Trophoblast cell (in vitro differentiated cells and primary cell): ENCODE measurements around the gene MTSS2.

Experiments used
- DNase-seq, 2 donors: peaks; one replicate each; pipeline ENCODE4 v3.0.0-alpha.2; 2016
- H2AFZ ChIP-seq: 2 replicates; pipeline ENCODE4 v1.6.1; 2013; ENCODE audit warnings: low read length, moderate library complexity, mild to moderate bottlenecking; ENCODE audit not compliant: insufficient read depth, poor library complexity
- H2AK5ac ChIP-seq: 2 replicates; pipeline ENCODE4 v1.6.1; 2013; ENCODE audit warnings: mild to moderate bottlenecking, low read length
- H2BK120ac ChIP-seq: 2 replicates; pipeline ENCODE4 v1.6.1; 2013; ENCODE audit warnings: low read length, mild to moderate bottlenecking, moderate library complexity; ENCODE audit not compliant: insufficient read depth, poor library complexity
- H2BK12ac ChIP-seq: 2 replicates; pipeline ENCODE4 v1.6.1; 2013; ENCODE audit warnings: mild to moderate bottlenecking, low read length, moderate library complexity
- H2BK5ac ChIP-seq: 2 replicates; pipeline ENCODE4 v1.6.1; 2013; ENCODE audit warnings: low read length, low read depth, moderate library complexity, mild to moderate bottlenecking; ENCODE audit not compliant: poor library complexity
- H3K14ac ChIP-seq: 2 replicates; pipeline ENCODE4 v1.6.1; 2013; ENCODE audit warnings: mild to moderate bottlenecking, low read length
- H3K18ac ChIP-seq: 2 replicates; pipeline ENCODE4 v1.6.1; 2013; ENCODE audit warnings: mild to moderate bottlenecking, low read length
- H3K23ac ChIP-seq: 2 replicates; pipeline ENCODE4 v1.6.1; 2013; ENCODE audit warnings: low read length
- H3K27ac ChIP-seq: 2 replicates; pipeline ENCODE4 v1.5.1; 2013; ENCODE audit warnings: low read depth, mild to moderate bottlenecking, inconsistent platforms, low read length, moderate library complexity
- H3K27me3 ChIP-seq: 2 replicates; pipeline ENCODE4 v1.6.1; 2013; ENCODE audit warnings: inconsistent platforms, mild to moderate bottlenecking, low read length, moderate library complexity; ENCODE audit not compliant: insufficient read depth
- H3K36me3 ChIP-seq, 2 experiments: 1 replicate in 1 of 2; 2 replicates in 1 of 2; pipeline ENCODE4 v1.6.1; 2013; ENCODE audit warnings: low read length in 2 of 2, mild to moderate bottlenecking in 2 of 2, moderate library complexity in 1 of 2; ENCODE audit not compliant: insufficient read depth in 2 of 2, control insufficient read depth in 1 of 2
- H3K4ac ChIP-seq: 2 replicates; pipeline ENCODE4 v1.6.1; 2013; ENCODE audit warnings: low read depth, mild to moderate bottlenecking, low read length, moderate library complexity
- H3K4me1 ChIP-seq, 2 experiments: 1 replicate in 1 of 2; 2 replicates in 1 of 2; pipeline ENCODE4 v1.6.1; 2013; ENCODE audit warnings: low read length in 2 of 2, mild to moderate bottlenecking in 2 of 2, moderate library complexity in 1 of 2; ENCODE audit not compliant: insufficient read depth in 2 of 2, control insufficient read depth in 1 of 2
- H3K4me2 ChIP-seq: 2 replicates; pipeline ENCODE4 v1.6.1; 2013; ENCODE audit warnings: inconsistent platforms, mild to moderate bottlenecking, low read length, moderate library complexity
- H3K4me3 ChIP-seq: 2 replicates; pipeline ENCODE4 v1.5.1; 2013; ENCODE audit warnings: mild to moderate bottlenecking, low read depth, low read length, inconsistent platforms
- H3K79me1 ChIP-seq: one replicate; pipeline ENCODE4 v1.6.1; 2013; ENCODE audit warnings: low read length
- H3K79me2 ChIP-seq: 2 replicates; pipeline ENCODE4 v1.6.1; 2013; ENCODE audit warnings: low read length, mild to moderate bottlenecking; ENCODE audit not compliant: control insufficient read depth, insufficient read depth, poor library complexity
- H3K9ac ChIP-seq: 2 replicates; pipeline ENCODE4 v1.6.1; 2013; ENCODE audit warnings: mild to moderate bottlenecking, low read length
- H3K9me3 ChIP-seq: 2 replicates; pipeline ENCODE4 v1.6.1; 2013; ENCODE audit warnings: low read depth, mild to moderate bottlenecking, control low read depth, inconsistent platforms, low read length; ENCODE audit not compliant: insufficient read depth
- H4K12ac ChIP-seq: 2 replicates; pipeline ENCODE4 v1.6.1; 2013; ENCODE audit warnings: low read depth, mild to moderate bottlenecking, low read length, moderate library complexity
- H4K8ac ChIP-seq: 2 replicates; pipeline ENCODE4 v1.6.1; 2013; ENCODE audit warnings: low read depth, mild to moderate bottlenecking, low read length, moderate library complexity
- H4K91ac ChIP-seq: one replicate; pipeline ENCODE4 v1.6.1; 2013; ENCODE audit warnings: low read depth, mild to moderate bottlenecking, low read length, moderate library complexity
- WGBS: extraction: QIAGEN DNeasy Blood & Tissue Kit; methylation state at CpG from one replicate; pipeline ENCODE4 v1.1.7; 2013; ENCODE audit warnings: missing lambda C conversion rate; ENCODE audit not compliant: insufficient read length, insufficient coverage; ENCODE audit errors: extremely low coverage; 5-methylcytosine and 5-hydroxymethylcytosine counted together

Gene MTSS2

GRCh38 chr16:70691223-70692129 is 5.6 kb upstream of the MTSS2 start:
- peak overlapping the region; percentile 21 for H2AK5ac ChIP-seq
- peaks cover 0 to 2% of the 10 kb centered on the region in 2 experiments for H3K36me3 ChIP-seq
- peak overlapping the region; percentile 2 for H3K4ac ChIP-seq
- H3K23ac ChIP-seq = no peak overlapping the region
- H3K4me1 ChIP-seq = peaks cover 59 to 71% of the 10 kb centered on the region in 2 experiments
- no CpG with 5 or more reads among the region's 26 CpGs for WGBS
- H4K91ac ChIP-seq = peak overlapping the region; percentile 20
- peaks cover 45% of the 10 kb centered on the region for H3K79me1 ChIP-seq
- peak overlapping the region; percentile 26 for H2BK120ac ChIP-seq
- no peak overlapping the region for H3K4me2 ChIP-seq
- H2BK5ac ChIP-seq = no peak overlapping the region
- peak overlapping the region; percentile 32 for H2BK12ac ChIP-seq
- H3K18ac ChIP-seq = peak overlapping the region; percentile 8
- no peak overlapping the region for H4K12ac ChIP-seq
- H3K14ac ChIP-seq = peak overlapping the region; percentile 36
- H4K8ac ChIP-seq = no peak overlapping the region
- no peaks in the 10 kb centered on the region for H3K27me3 ChIP-seq
- peak; percentile 99 to 100 for DNase-seq
- no peak overlapping the region for H3K9ac ChIP-seq
- H3K9me3 ChIP-seq = no peaks in the 10 kb centered on the region
- H3K27ac ChIP-seq = no peak overlapping the region
- H3K4me3 ChIP-seq = no peak overlapping the region
- peaks cover 4% of the 10 kb centered on the region for H3K79me2 ChIP-seq
- H2AFZ ChIP-seq = peak overlapping the region; percentile 40

DNA sequence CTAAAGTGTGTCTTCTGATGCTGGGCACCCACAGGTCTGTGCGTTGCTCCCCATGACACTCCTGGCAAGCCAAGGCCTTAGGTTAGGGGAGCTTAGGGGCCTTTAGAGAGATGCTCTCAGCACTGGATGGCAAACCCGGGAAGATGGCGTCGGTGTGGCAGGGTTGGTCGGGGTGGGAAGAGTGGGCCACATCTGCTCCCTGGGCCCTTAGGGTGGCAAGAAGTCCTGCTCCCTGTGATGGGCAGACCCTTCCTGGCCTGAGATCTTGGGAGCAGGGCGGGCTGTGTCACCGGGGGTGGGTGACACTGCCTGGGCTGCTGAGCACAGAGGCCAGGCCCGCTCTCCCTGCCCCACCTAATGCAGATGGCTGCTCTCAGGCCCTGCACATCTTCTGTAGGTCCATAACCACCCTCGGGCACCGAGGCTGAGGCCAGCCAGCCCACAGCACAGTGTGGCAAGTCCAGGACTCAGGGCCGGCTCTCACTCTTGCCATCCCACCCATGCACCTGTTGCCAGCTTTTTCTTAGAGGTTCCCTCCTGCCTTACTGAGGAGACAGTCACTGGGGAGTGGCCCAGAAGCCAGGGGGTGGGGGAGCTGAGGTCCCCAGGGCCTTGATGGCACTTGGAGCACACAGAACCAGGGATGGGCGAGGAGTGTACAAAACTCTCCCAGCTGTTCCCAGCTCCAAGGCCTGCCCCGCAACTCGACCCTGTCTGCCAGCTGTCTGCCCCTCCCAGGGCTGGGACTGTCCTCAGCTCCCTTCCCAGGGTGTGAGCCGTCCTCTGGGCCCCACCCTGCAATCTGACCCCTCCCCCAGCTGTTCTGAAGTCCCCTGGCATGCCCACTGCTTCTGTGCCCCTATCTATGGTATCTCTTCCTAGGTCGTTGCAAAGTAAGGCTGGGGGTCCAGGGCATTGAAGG is 4.4 kb upstream of the MTSS2 start:
- no peak overlapping the region for H2AK5ac ChIP-seq

GRCh38 chr16:70689035-70689969 is 3.4 kb upstream of the MTSS2 start:
- no peak overlapping the region for H2AFZ ChIP-seq

More for the DNA sequence above, 4.4 kb upstream of the MTSS2 start:
- no peaks in the 10 kb centered on the region for H3K27me3 ChIP-seq
- H3K36me3 ChIP-seq = peaks cover 0 to 2% of the 10 kb centered on the region in 2 experiments
- H3K23ac ChIP-seq = no peak overlapping the region
- H2BK12ac ChIP-seq = peak overlapping the region; percentile 1
- no peak overlapping the region for H4K91ac ChIP-seq
- H3K4me1 ChIP-seq = peaks cover 53 to 65% of the 10 kb centered on the region in 2 experiments
- peaks cover 49% of the 10 kb centered on the region for H3K79me1 ChIP-seq
- H3K9ac ChIP-seq = no peak overlapping the region
- peaks cover 11% of the 10 kb centered on the region for H3K79me2 ChIP-seq
- H2AFZ ChIP-seq = no peak overlapping the region
- H3K4ac ChIP-seq = no peak overlapping the region
- H3K4me2 ChIP-seq = no peak overlapping the region
- no peak overlapping the region for H4K8ac ChIP-seq
- no peak overlapping the region for H3K27ac ChIP-seq
- no peak overlapping the region for H3K14ac ChIP-seq
- H2BK120ac ChIP-seq = no peak overlapping the region
- H3K9me3 ChIP-seq = no peaks in the 10 kb centered on the region
- no CpG with 5 or more reads among the region's 16 CpGs for WGBS
- no peak overlapping the region for H3K4me3 ChIP-seq
- no peak for DNase-seq
- H4K12ac ChIP-seq = no peak overlapping the region
- no peak overlapping the region for H2BK5ac ChIP-seq
- H3K18ac ChIP-seq = no peak overlapping the region

More at GRCh38 chr16:70689035-70689969, 3.4 kb upstream of the MTSS2 start:
- no peak overlapping the region for H3K4me3 ChIP-seq
- H3K4me2 ChIP-seq = no peak overlapping the region
- H3K4ac ChIP-seq = no peak overlapping the region
- no peak overlapping the region for H3K18ac ChIP-seq
- peaks cover 49 to 63% of the 10 kb centered on the region in 2 experiments for H3K4me1 ChIP-seq
- no peak overlapping the region for H2BK5ac ChIP-seq
- peak overlapping the region; percentile 1 for H2BK12ac ChIP-seq
- H2BK120ac ChIP-seq = no peak overlapping the region
- no peak overlapping the region for H3K14ac ChIP-seq
- H3K36me3 ChIP-seq = peaks cover 0 to 2% of the 10 kb centered on the region in 2 experiments
- H4K91ac ChIP-seq = no peak overlapping the region
- DNase-seq = no peak
- no peak overlapping the region for H4K12ac ChIP-seq
- no peak overlapping the region for H3K23ac ChIP-seq
- no peaks in the 10 kb centered on the region for H3K9me3 ChIP-seq
- H3K27ac ChIP-seq = no peak overlapping the region
- peak overlapping the region; percentile 4 for H2AK5ac ChIP-seq
- H3K79me1 ChIP-seq = peaks cover 45% of the 10 kb centered on the region
- H4K8ac ChIP-seq = no peak overlapping the region
- WGBS = no CpG with 5 or more reads among the region's 22 CpGs
- peaks cover 19% of the 10 kb centered on the region for H3K79me2 ChIP-seq
- H3K27me3 ChIP-seq = no peaks in the 10 kb centered on the region
- H3K9ac ChIP-seq = no peak overlapping the region
